K562 (cell line): ENCODE results near the gene YPEL1.

ENCODE experiments used
- CTCF ChIP-seq, 3 experiments: IDR thresholded peaks in 2 of 3; conservative IDR thresholded peaks in 1 of 3; 2 replicates each; pipeline ENCODE4 v1.5.1; 2011 to 2012; ENCODE audit warnings: low read length in 3 of 3, mild to moderate bottlenecking in 3 of 3, control low read depth in 2 of 3, improper control_type of control experiment in 1 of 3, inconsistent platforms in 1 of 3, low read depth in 1 of 3, mixed read lengths in 1 of 3, moderate library complexity in 1 of 3; ENCODE audit not compliant: insufficient read depth in 2 of 3
- ELF4 ChIP-seq: fragments of 450-650 bp; formaldehyde crosslinking; IDR thresholded peaks from 2 replicates; pipeline ENCODE4 v1.4.0; 2022; ENCODE audit warnings: missing genetic modification characterization
- HCFC1 ChIP-seq: IDR thresholded peaks from 2 replicates; pipeline ENCODE4 v1.6.1; 2012; ENCODE audit warnings: low read depth, low read length, improper control_type of control experiment
- STAT6 ChIP-seq: sonication (generic); formaldehyde crosslinking; IDR thresholded peaks from 2 replicates; pipeline ENCODE4 v1.8.1; 2023; ENCODE audit warnings: mild to moderate bottlenecking, missing genetic modification reagents
- TGIF2 ChIP-seq: sonication (generic); formaldehyde crosslinking; IDR thresholded peaks from 2 replicates; pipeline ENCODE4 v1.8.1; 2022; ENCODE audit warnings: mild to moderate bottlenecking, missing genetic modification reagents, moderate library complexity
- ZNF134 ChIP-seq: fragments of 250-450 bp; sonication (Bioruptor Pico); conservative IDR thresholded peaks from 2 replicates; pipeline ENCODE4 v1.4.0; 2020

- TF ChIP-seq CTCF (IDR thresholded peaks at IDR 0.05 in 2 of 3, conservative IDR thresholded peaks at IDR 0.05 in 1 of 3; ENCODE audit: insufficient read depth in 2 of 3, low read depth in 1 of 3, low read length in 3 of 3) (0 out of 6 replicates have a peak, but pooled peaks of 1 of the 3 experiments have one; percentile 1), STAT6 (CRISPR knock-in tag) (no peak), TGIF2 (CRISPR knock-in tag) (no peak), HCFC1 (no peak), ZNF134 (CRISPR knock-in tag) (no peak), ELF4 (CRISPR knock-in tag) (no peak)
These were observed 23.7 kb downstream of the YPEL1 start for GRCh38 chr22:21711851-21712250.
